ENCODE data around the gene TBX6.

- TF ChIP-seq EZH2 (IDR thresholded peaks at IDR 0.05) (no peak), POLR2AphosphoS5 (IDR thresholded peaks at IDR 0.05; ENCODE audit: borderline replicate concordance, low read depth, low read length) (no peak)
Measured at GRCh38 chr16:30087181-30087898, 4.4 kb downstream of the TBX6 start.

Data from SK-N-MC (cell line).